HCT116 (cell line): ENCODE data around the gene TANC1. TPM values are rescaled to one million over a fixed set of nuclear protein-coding genes. Genes with fewer than 3 reads are reported as not detected.

Experiments
- ATAC-seq: fragments of 200-7000 bp; cut with Tn5 transposase; 2 replicates; pipeline ENCODE4 v1.9.1; 2020; ENCODE audit warnings: mild to moderate bottlenecking, moderate library complexity
- BruUV-seq: library from RNA; stranded (reverse); fragments of 400-500 nt; replicated peaks from 2 replicates; lab custom pipeline; 2021; lab: Mats Ljungman, UMichigan
- CTCF ChIA-PET: fragments of 300-600 bp; sonication (Branson Sonifier 250); formaldehyde crosslinking; loops from one replicate; lab custom pipeline; 2021; ENCODE audit warnings: antibody characterized with exemption; lab: Charles Lee
- POLR2A ChIA-PET: fragments of 300-600, 350-600 bp; sonication (Branson Sonifier 250); formaldehyde crosslinking; loops from one replicate; lab custom pipeline; 2021; ENCODE audit warnings: antibody characterized with exemption; lab: Charles Lee
- RAD21 ChIA-PET, 2 experiments: fragments of 300-600 bp; sonication (Branson Sonifier 250); formaldehyde crosslinking; loops; one replicate each; lab custom pipeline; 2023; ENCODE audit warnings: low total read pairs in 2 of 2; ENCODE audit not compliant: uncharacterized antibody in 2 of 2, unreplicated experiment in 2 of 2, low non-redundant PET in 1 of 2; lab: Charles Lee
- DNase-seq: peaks from one replicate; pipeline ENCODE4 v3.0.0-alpha.2; 2010; ENCODE audit warnings: low read depth, low spot score
- H2AFZ ChIP-seq: fragments of 200-600 bp; shearing (Covaris generic), sonication (generic); 2 replicates; pipeline ENCODE4 v1.6.1; 2017; ENCODE audit warnings: low read depth, mixed run types, mixed read lengths, antibody characterized with exemption, low read length; ENCODE audit not compliant: poor library complexity, severe bottlenecking
- H3K27ac ChIP-seq: 2 replicates; pipeline ENCODE4 v1.5.1; 2012; ENCODE audit warnings: low read depth, low read length
- H3K27me3 ChIP-seq: fragments of 200-600 bp; sonication (generic); 2 replicates; pipeline ENCODE4 v1.6.1; 2016; ENCODE audit warnings: mixed run types, low read length, mixed read lengths; ENCODE audit not compliant: insufficient read depth
- H3K36me3 ChIP-seq, 2 experiments: fragments of 200-500 bp in 1 of 2; fragments of 200-600 bp in 1 of 2; sonication (Bioruptor generic) in 1 of 2; sonication (generic) in 1 of 2; 2 replicates each; pipeline versions ENCODE4 v1.5.1 to v1.6.1; 2014 to 2016; ENCODE audit warnings: low read length in 2 of 2, inconsistent platforms in 1 of 2, mixed read lengths in 1 of 2, mixed run types in 1 of 2; ENCODE audit not compliant: insufficient read depth in 2 of 2, control insufficient read depth in 1 of 2
- H3K4me1 ChIP-seq, 2 experiments: fragments of 200-600 bp in 1 of 2; sonication (generic) in 1 of 2; 2 replicates each; pipeline versions ENCODE4 v1.5.1 to v1.6.1; 2012 to 2017; ENCODE audit warnings: low read length in 2 of 2, inconsistent platforms in 1 of 2, mild to moderate bottlenecking in 1 of 2, mixed read lengths in 1 of 2, mixed run types in 1 of 2, moderate library complexity in 1 of 2; ENCODE audit not compliant: insufficient read depth in 2 of 2, control insufficient read depth in 1 of 2
- H3K4me2 ChIP-seq: fragments of 200-600 bp; sonication (generic); 2 replicates; pipeline ENCODE4 v1.6.1; 2017; ENCODE audit warnings: mixed run types, low read length, mixed read lengths
- H3K4me3 ChIP-seq, 2 experiments: fragments of 200-600 bp in 1 of 2; sonication (generic) in 1 of 2; replicated peaks in 1 of 2; 2 replicates each; pipeline ENCODE4 v1.5.1; 2011 to 2016; ENCODE audit warnings: low read length in 2 of 2, control low read depth in 1 of 2, low read depth in 1 of 2, mild to moderate bottlenecking in 1 of 2, mixed read lengths in 1 of 2, mixed run types in 1 of 2
- H3K79me2 ChIP-seq: fragments of 200-600 bp; sonication (generic); 2 replicates; pipeline ENCODE4 v1.6.1; 2017; ENCODE audit warnings: mild to moderate bottlenecking, mixed run types, low read length, moderate library complexity, mixed read lengths; ENCODE audit not compliant: insufficient read depth
- H3K9ac ChIP-seq: fragments of 200-600 bp; sonication (generic); 2 replicates; pipeline ENCODE4 v1.6.1; 2016; ENCODE audit warnings: low read length, mixed read lengths
- H3K9me2 ChIP-seq: fragments of 200-600 bp; sonication (generic), shearing (Covaris generic); 2 replicates; pipeline ENCODE4 v1.6.1; 2017; ENCODE audit warnings: mixed run types, mild to moderate bottlenecking, moderate library complexity; ENCODE audit not compliant: insufficient read depth
- H3K9me3 ChIP-seq, 2 experiments: fragments of 200-500 bp in 1 of 2; fragments of 200-600 bp in 1 of 2; sonication (Bioruptor generic) in 1 of 2; sonication (generic) in 1 of 2; 2 replicates each; pipeline ENCODE4 v1.6.1; 2014 to 2017; ENCODE audit warnings: low read length in 2 of 2, mixed read lengths in 2 of 2, inconsistent platforms in 1 of 2, low read depth in 1 of 2, mild to moderate bottlenecking in 1 of 2, mixed run types in 1 of 2, moderate library complexity in 1 of 2; ENCODE audit not compliant: control insufficient read depth in 1 of 2, insufficient read depth in 1 of 2
- H4K20me1 ChIP-seq: fragments of 200-600 bp; sonication (generic), shearing (Covaris generic); 2 replicates; pipeline ENCODE4 v1.6.1; 2017; ENCODE audit warnings: mixed run types, mild to moderate bottlenecking, moderate library complexity; ENCODE audit not compliant: insufficient read depth
- ATF3 ChIP-seq: IDR thresholded peaks from 2 replicates; pipeline ENCODE4 v1.6.1; 2012
- CEBPB ChIP-seq: IDR thresholded peaks from 2 replicates; pipeline ENCODE4 v1.6.1; 2012; ENCODE audit warnings: low read depth
- CTCF ChIP-seq, 3 experiments: fragments of 200-600 bp in 1 of 3; sonication (generic) in 1 of 3; IDR thresholded peaks in 2 of 3; conservative IDR thresholded peaks in 1 of 3; 2 replicates each; pipeline ENCODE4 v1.5.1; 2012 to 2017; ENCODE audit warnings: low read depth in 2 of 3, low read length in 2 of 3, antibody characterized with exemption in 1 of 3, borderline replicate concordance in 1 of 3, control low read depth in 1 of 3, mild to moderate bottlenecking in 1 of 3, mixed read lengths in 1 of 3, mixed run types in 1 of 3, moderate library complexity in 1 of 3; ENCODE audit not compliant: insufficient read depth in 1 of 3
- EGR1 ChIP-seq: IDR thresholded peaks from 2 replicates; pipeline ENCODE4 v1.6.1; 2012; ENCODE audit warnings: low read depth
- ELF1 ChIP-seq: IDR thresholded peaks from 2 replicates; pipeline ENCODE4 v1.6.1; 2012; ENCODE audit warnings: low read depth, borderline replicate concordance
- FOSL1 ChIP-seq: IDR thresholded peaks from 2 replicates; pipeline ENCODE4 v1.6.1; 2012; ENCODE audit warnings: low read depth
- JUND ChIP-seq: IDR thresholded peaks from 2 replicates; pipeline ENCODE4 v1.6.1; 2012
- POLR2A ChIP-seq: IDR thresholded peaks from 2 replicates; pipeline ENCODE4 v1.7.0; 2011; ENCODE audit warnings: borderline replicate concordance; ENCODE audit not compliant: insufficient read depth, insufficient read length; ENCODE audit errors: extremely low read depth
- POLR2AphosphoS5 ChIP-seq: IDR thresholded peaks from 2 replicates; pipeline ENCODE4 v1.6.1; 2011; ENCODE audit warnings: mild to moderate bottlenecking, low read depth, low read length, moderate library complexity
- RAD21 ChIP-seq: IDR thresholded peaks from 2 replicates; pipeline ENCODE4 v1.6.1; 2012; ENCODE audit warnings: low read depth, mild to moderate bottlenecking
- SP1 ChIP-seq: IDR thresholded peaks from 2 replicates; pipeline ENCODE4 v1.6.1; 2012; ENCODE audit warnings: low read depth
- SRF ChIP-seq: IDR thresholded peaks from 2 replicates; pipeline ENCODE4 v1.6.1; 2012; ENCODE audit warnings: low read depth
- TCF7L2 ChIP-seq: IDR thresholded peaks from 2 replicates; pipeline ENCODE4 v1.7.0; 2011; ENCODE audit warnings: borderline replicate concordance, inconsistent platforms; ENCODE audit not compliant: insufficient read depth, insufficient read length; ENCODE audit errors: extremely low read depth
- YY1 ChIP-seq: IDR thresholded peaks from 2 replicates; pipeline ENCODE4 v1.6.1; 2011; ENCODE audit warnings: low read length, low read depth, moderate library complexity, mild to moderate bottlenecking; ENCODE audit not compliant: insufficient replicate concordance; ENCODE audit errors: extremely low read depth
- ZBTB33 ChIP-seq: IDR thresholded peaks from 2 replicates; pipeline ENCODE4 v1.6.1; 2011; ENCODE audit warnings: mild to moderate bottlenecking, low read length, moderate library complexity; ENCODE audit not compliant: insufficient replicate concordance; ENCODE audit errors: extremely low read depth
- ZFX ChIP-seq: fragments of 450-650 bp; IDR thresholded peaks from 2 replicates; pipeline ENCODE4 v1.6.1; 2017
- ZNF274 ChIP-seq: fragments of 200-500 bp; sonication (Bioruptor generic); IDR thresholded peaks from 2 replicates; pipeline ENCODE4 v1.6.1; 2014; ENCODE audit warnings: mild to moderate bottlenecking, low read depth, low read length, inconsistent platforms
- intact Hi-C: fragments of 100-400 bp; cut with micrococcal nuclease; formaldehyde crosslinking; loops from 2 replicates; pipeline ENCODE4 v1.10.0; 2022
- total RNA-seq: library from RNA; stranded (reverse); gene quantifications from one replicate; pipeline ENCODE4 v1.2.1, GENCODE V29; 2021; ENCODE audit not compliant: unreplicated experiment

Gene TANC1
- total RNA-seq, 1 experiment from 2014 or later, result 15.1 TPM

GRCh38 chr2:159179696-159180095 is 211.3 kb downstream of the TANC1 start:
- no peaks in the 10 kb centered on the region for H3K79me2 ChIP-seq
- RAD21 ChIA-PET, result no interaction called here
- POLR2A ChIA-PET, result no interaction called here
- H3K4me1 ChIP-seq, result no peaks in the 10 kb centered on the region
- CTCF ChIA-PET, result no interaction called here
- H3K4me2 ChIP-seq, result no peak overlapping the region
- DNase-seq (no peak), ATAC-seq (no peak)
- no peak overlapping the region for H3K4me3 ChIP-seq
- no peak overlapping the region for H3K27ac ChIP-seq
- no TSS peak for BruUV-seq
- no peak overlapping the region for H2AFZ ChIP-seq
- peaks cover 2 to 4% of the 10 kb centered on the region in 2 experiments; a peak in 1 of 4 replicates for H3K36me3 ChIP-seq
- no peaks in the 10 kb centered on the region for H4K20me1 ChIP-seq
- H3K9me2 ChIP-seq, result no peaks in the 10 kb centered on the region
- TF ChIP-seq RAD21 (no peak), ZFX (no peak), SP1 (no peak), YY1 (no peak), ATF3 (no peak)
- TF ChIP-seq, all 23 proteins: peak for 0
- Histone ChIP-seq H3K9me3 (no peaks in the 10 kb centered on the region), H3K9ac (no peak overlapping the region), H3K27me3 (no peaks in the 10 kb centered on the region)
- intact Hi-C loops, result no loop called here

GRCh38 chr2:159183346-159183745 is 214.9 kb downstream of the TANC1 start:
- no peak for ATAC-seq
- Histone ChIP-seq H3K9me3 (no peaks in the 10 kb centered on the region), H3K4me3 (no peak overlapping the region), H3K27me3 (no peaks in the 10 kb centered on the region), H3K4me1 (no peaks in the 10 kb centered on the region), H3K4me2 (no peak overlapping the region), H3K9ac (no peak overlapping the region), H3K36me3 (peaks cover 2 to 4% of the 10 kb centered on the region in 2 experiments; a peak in 1 of 4 replicates), H2AFZ (no peak overlapping the region), H3K9me2 (no peaks in the 10 kb centered on the region), H3K27ac (no peak overlapping the region), H3K79me2 (no peaks in the 10 kb centered on the region), H4K20me1 (no peaks in the 10 kb centered on the region)
- ChIA-PET POLR2A (no interaction called here), CTCF (interaction anchor here (1.3 kb wide), 1 partner anchor 784 kb away, joined by 3 read pairs; no protein-coding TSS in a partner anchor), RAD21 (no interaction called here)
- BruUV-seq, result no TSS peak
- DNase-seq, result no peak
- intact Hi-C loops, result no loop called here
- TF ChIP-seq EGR1 (no peak), CEBPB (no peak), SP1 (no peak), JUND (no peak), ZNF274 (no peak), SRF (no peak), POLR2AphosphoS5 (no peak), RAD21 (no peak), FOSL1 (no peak), POLR2A (no peak), TCF7L2 (no peak), ELF1 (no peak), ZBTB33 (no peak), CTCF (IDR thresholded peaks at IDR 0.05 in 2 of 3, conservative IDR thresholded peaks at IDR 0.05 in 1 of 3; ENCODE audit: borderline replicate concordance in 1 of 3, insufficient read depth in 1 of 3, low read depth in 2 of 3, low read length in 2 of 3) (no peak)
